Adrenal gland (tissue), 5 donors: ENCODE data around the gene ACSM5.

Experiments used
- CTCF ChIP-seq, 6 experiments: fragments of 450-650 bp in 4 of 6; fragments of 200-600 bp in 2 of 6; sonication (generic) in 1 of 6; IDR thresholded peaks; 1 replicate in 5 of 6; 2 replicates in 1 of 6; pipeline versions ENCODE4 v1.5.1 to v1.8.0; 2016 to 2021; ENCODE audit warnings: antibody characterized with exemption in 6 of 6, mild to moderate bottlenecking in 2 of 6, moderate library complexity in 1 of 6
- POLR2A ChIP-seq, 2 donors: fragments of 450-650 bp; IDR thresholded peaks; one replicate each; pipeline ENCODE4 v1.6.1; 2017; ENCODE audit warnings: antibody characterized with exemption in 2 of 2, mild to moderate bottlenecking in 2 of 2, moderate library complexity in 1 of 2
- donor health status: DM: no; HTN: no; CAD: no.

GRCh38 chr16:20441191-20441590, 31.9 kb downstream of the ACSM5 start:
- no peak for TF ChIP-seq CTCF (IDR thresholded peaks at IDR 0.05)
- no peak for TF ChIP-seq POLR2A (IDR thresholded peaks at IDR 0.05)
